PC-3 (cell line): ENCODE measurements around the gene THNSL1. TPM values are rescaled to one million over a fixed set of nuclear protein-coding genes. Genes with fewer than 3 reads are reported as not detected.

Experiments
- ATAC-seq: fragments of 200-7000 bp; cut with Tn5 transposase; 2 replicates; pipeline ENCODE4 v1.9.1; 2020; ENCODE audit warnings: mild to moderate bottlenecking, moderate library complexity
- BruUV-seq: library from RNA; stranded (reverse); fragments of 400-500 nt; replicated peaks from 2 replicates; lab custom pipeline; 2021; lab: Mats Ljungman, UMichigan
- CTCF ChIA-PET: fragments of 300-600 bp; sonication (Branson Sonifier 250); formaldehyde crosslinking; loops from one replicate; lab custom pipeline; 2022; ENCODE audit warnings: antibody characterized with exemption; lab: Charles Lee
- POLR2A ChIA-PET: fragments of 300-600 bp; sonication (Branson Sonifier 250); formaldehyde crosslinking; loops from one replicate; lab custom pipeline; 2022; ENCODE audit warnings: antibody characterized with exemption; ENCODE audit not compliant: unreplicated experiment; lab: Charles Lee
- DNase-seq: peaks from one replicate; pipeline ENCODE4 v3.0.0-alpha.2; 2015
- H2AFZ ChIP-seq: fragments of 300-600 bp; sonication (generic); 2 replicates; pipeline ENCODE4 v1.6.0; 2016; ENCODE audit warnings: antibody characterized with exemption, low read length
- H3F3A ChIP-seq: fragments of 300-600 bp; sonication (generic); one replicate; pipeline ENCODE4 v1.6.0; 2017; ENCODE audit warnings: antibody characterized with exemption, low read length, control low read depth, mild to moderate bottlenecking; ENCODE audit not compliant: unreplicated experiment
- H3K27ac ChIP-seq: fragments of 300-600 bp; sonication (generic); 2 replicates; pipeline ENCODE4 v1.5.1; 2016; ENCODE audit warnings: mild to moderate bottlenecking, low read length
- H3K27me3 ChIP-seq: fragments of 300-600 bp; sonication (generic); 2 replicates; pipeline ENCODE4 v1.6.1; 2016; ENCODE audit warnings: low read length, mixed read lengths
- H3K36me3 ChIP-seq: fragments of 300-600 bp; sonication (generic); 2 replicates; pipeline ENCODE4 v1.6.1; 2016; ENCODE audit warnings: low read depth, mixed run types, low read length, mixed read lengths
- H3K4me1 ChIP-seq: fragments of 300-600 bp; sonication (generic); 2 replicates; pipeline ENCODE4 v1.5.1; 2016; ENCODE audit warnings: low read length; ENCODE audit not compliant: insufficient read depth
- H3K4me2 ChIP-seq: fragments of 300-600 bp; sonication (generic); 2 replicates; pipeline ENCODE4 v1.6.0; 2016; ENCODE audit warnings: low read length
- H3K4me3 ChIP-seq: fragments of 300-600 bp; sonication (generic); 2 replicates; pipeline ENCODE4 v1.5.1; 2016; ENCODE audit warnings: mild to moderate bottlenecking, low read length, mixed read lengths
- H3K79me2 ChIP-seq: fragments of 300-600 bp; sonication (generic); 2 replicates; pipeline ENCODE4 v1.6.1; 2017; ENCODE audit warnings: low read length, mixed read lengths
- H3K9ac ChIP-seq: fragments of 300-600 bp; sonication (generic); 2 replicates; pipeline ENCODE4 v1.6.0; 2016; ENCODE audit warnings: mild to moderate bottlenecking, low read length
- H3K9me2 ChIP-seq: fragments of 300-600 bp; sonication (generic); replicated peaks from 2 replicates; pipeline ENCODE4 v1.6.1; 2016; ENCODE audit warnings: mixed run types, low read length, mixed read lengths
- H3K9me3 ChIP-seq: fragments of 300-600 bp; sonication (generic); 2 replicates; pipeline ENCODE4 v1.6.1; 2016; ENCODE audit warnings: low read length, mixed read lengths
- H4K20me1 ChIP-seq: fragments of 300-600 bp; sonication (generic); 2 replicates; pipeline ENCODE4 v1.6.1; 2016; ENCODE audit warnings: low read length, mixed read lengths
- CTCF ChIP-seq: fragments of 300-600 bp; sonication (generic); conservative IDR thresholded peaks from 2 replicates; pipeline ENCODE4 v1.5.1; 2017; ENCODE audit warnings: antibody characterized with exemption, low read depth, mild to moderate bottlenecking, low read length
- EZH2 ChIP-seq: fragments of 300-600 bp; sonication (generic); IDR thresholded peaks from one replicate; pipeline ENCODE4 v1.6.1; 2017; ENCODE audit warnings: antibody characterized with exemption, mild to moderate bottlenecking, low read length; ENCODE audit not compliant: unreplicated experiment
- EZH2phosphoT487 ChIP-seq: fragments of 300-600 bp; sonication (generic); IDR thresholded peaks from 2 replicates; pipeline ENCODE4 v1.6.1; 2018; ENCODE audit warnings: mild to moderate bottlenecking, antibody characterized with exemption, low read length, borderline replicate concordance
- intact Hi-C: fragments of 100-400 bp; cut with micrococcal nuclease; formaldehyde crosslinking; loops from 2 replicates; pipeline ENCODE4 v1.9.0; 2023
- total RNA-seq: library from RNA; depleted of rRNA; stranded (reverse); fragments of >200 nt; gene quantifications from 2 replicates; pipeline ENCODE4 v1.2.3, GENCODE V29; 2014

THNSL1 gene
- total RNA-seq, 1 experiment from 2014 or later: 2.7 TPM

- H3K79me2 ChIP-seq: no peaks in the 10 kb centered on the region
- TF ChIP-seq EZH2: no peak
- no peak for TF ChIP-seq CTCF
- no peak for TF ChIP-seq EZH2phosphoT487
- H3K9ac ChIP-seq: no peak overlapping the region
- H3K4me1 ChIP-seq: 0 out of 2 replicates have a peak, but pooled peaks cover 8% of the 10 kb centered on the region
- no peaks in the 10 kb centered on the region for H4K20me1 ChIP-seq
- H3F3A ChIP-seq: no peaks in the 10 kb centered on the region
- no peak overlapping the region for H2AFZ ChIP-seq
- H3K4me2 ChIP-seq: no peak overlapping the region
- no TSS peak for BruUV-seq
- no peaks in the 10 kb centered on the region for H3K36me3 ChIP-seq
- POLR2A ChIA-PET: no interaction called here
- H3K4me3 ChIP-seq: no peak overlapping the region
- DNase-seq (no peak), ATAC-seq (no peak)
- H3K27me3 ChIP-seq: no peaks in the 10 kb centered on the region
- no peak overlapping the region for H3K27ac ChIP-seq
- CTCF ChIA-PET: interaction anchor here (0.7 to 0.8 kb wide), 2 partner anchors 120 to 267 kb away, joined by 4 read pairs; no protein-coding TSS in a partner anchor
- no peaks in the 10 kb centered on the region for H3K9me3 ChIP-seq
- intact Hi-C loops: no loop called here
- H3K9me2 ChIP-seq: no peaks in the 10 kb centered on the region
Observed at GRCh38 chr10:24988831-24989640, 27.4 kb upstream of the THNSL1 start.

GRCh38 chr10:24989867-24990266 lies 26.5 kb upstream of the THNSL1 start:
- Histone ChIP-seq H3K27me3 (no peaks in the 10 kb centered on the region), H3K4me1 (0 out of 2 replicates have a peak, but pooled peaks cover 8% of the 10 kb centered on the region), H4K20me1 (no peaks in the 10 kb centered on the region), H3K4me2 (no peak overlapping the region), H3K9ac (no peak overlapping the region), H3K9me2 (no peaks in the 10 kb centered on the region), H3F3A (no peaks in the 10 kb centered on the region), H3K9me3 (no peaks in the 10 kb centered on the region), H3K4me3 (no peak overlapping the region), H3K36me3 (no peaks in the 10 kb centered on the region), H3K79me2 (no peaks in the 10 kb centered on the region), H3K27ac (no peak overlapping the region), H2AFZ (no peak overlapping the region)
- BruUV-seq: no TSS peak
- POLR2A ChIA-PET: interaction anchor here (0.6 to 0.7 kb wide), 2 partner anchors 35 to 38 kb away, joined by 3 read pairs; no protein-coding TSS in a partner anchor
- intact Hi-C loops: loop anchor here (1.0 kb wide), 2 partner anchors 262 to 347 kb away; no protein-coding TSS in a partner anchor
- peak; percentile 55 for TF ChIP-seq CTCF
- no peak for TF ChIP-seq EZH2phosphoT487
- ATAC-seq (no peak; the same call in 1 of the 2 replicates), DNase-seq (peak; percentile 39)
- CTCF ChIA-PET: interaction anchor here (0.8 kb wide), 1 partner anchor 120 kb away, joined by 4 read pairs; no protein-coding TSS in a partner anchor

DNA sequence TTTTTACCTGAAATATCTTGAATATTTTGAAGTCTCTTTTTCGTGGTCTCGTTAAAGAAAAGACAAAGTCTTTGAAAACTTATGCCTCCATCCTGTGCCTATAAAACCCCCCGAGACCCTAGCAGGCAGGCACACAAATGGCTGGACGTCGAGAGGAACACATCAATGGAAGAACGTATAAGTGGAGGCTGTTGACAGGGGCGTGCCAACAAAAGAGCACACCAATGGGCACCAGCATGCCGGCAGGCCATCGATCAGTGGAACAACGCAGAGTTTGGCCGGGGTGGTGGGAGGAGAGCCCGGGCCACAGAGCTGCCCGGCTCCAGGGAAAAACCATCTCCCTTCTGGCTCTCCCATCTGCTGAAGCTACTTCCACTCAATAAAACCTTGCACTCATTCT lies 25.1 kb upstream of the THNSL1 start:
- Histone ChIP-seq H3F3A (no peaks in the 10 kb centered on the region), H3K79me2 (no peaks in the 10 kb centered on the region), H3K9ac (no peak overlapping the region), H3K9me3 (no peaks in the 10 kb centered on the region), H3K36me3 (no peaks in the 10 kb centered on the region), H3K27me3 (no peaks in the 10 kb centered on the region), H4K20me1 (no peaks in the 10 kb centered on the region), H3K4me2 (no peak overlapping the region), H3K4me3 (no peak overlapping the region), H3K27ac (no peak overlapping the region), H3K9me2 (no peaks in the 10 kb centered on the region), H2AFZ (no peak overlapping the region), H3K4me1 (0 out of 2 replicates have a peak, but pooled peaks cover 8% of the 10 kb centered on the region)
- TF ChIP-seq EZH2phosphoT487 (no peak), CTCF (no peak), EZH2 (no peak)
- DNase-seq: no peak
- ChIA-PET CTCF (no interaction called here), POLR2A (no interaction called here)
- no peak for ATAC-seq
- BruUV-seq: no TSS peak
- intact Hi-C loops: no loop called here
